A673 (cell line): ENCODE results near the gene FAM227B.

ENCODE experiments used
- EZH2 ChIP-seq: fragments of 200-600 bp; sonication (generic); IDR thresholded peaks from 2 replicates; pipeline ENCODE4 v1.6.1; 2017; ENCODE audit warnings: borderline replicate concordance, low read depth, mild to moderate bottlenecking, mixed read lengths, antibody characterized with exemption, low read length; ENCODE audit not compliant: poor library complexity, severe bottlenecking
- TF ChIP-seq, protein P1 (sequence below): fragments of 300-800, 200-600 bp; sonication (generic); conservative IDR thresholded peaks from 2 replicates; pipeline ENCODE4 v1.5.1; 2017; ENCODE audit warnings: low read depth, mild to moderate bottlenecking, antibody characterized with exemption, low read length, moderate library complexity, mixed read lengths

DNA sequence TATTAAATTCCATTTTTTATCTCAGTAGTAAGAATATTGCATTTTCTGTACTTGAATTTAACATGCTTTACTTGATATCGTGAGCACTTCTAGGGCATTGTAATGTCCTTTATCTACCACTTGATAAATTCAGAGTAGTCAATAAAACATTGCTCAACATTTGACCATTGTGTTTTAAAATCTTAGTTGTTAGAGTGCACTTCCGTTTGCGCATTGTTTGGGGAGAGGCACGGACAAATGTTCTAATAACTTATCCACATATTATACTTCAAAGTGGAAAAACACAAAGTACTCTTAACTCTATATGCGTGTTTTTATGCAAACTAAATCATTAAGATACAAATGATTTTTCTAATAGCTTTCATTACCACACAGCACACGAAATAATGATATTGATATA is 419 bp downstream of the FAM227B start:
- TF ChIP-seq, protein P1, sequence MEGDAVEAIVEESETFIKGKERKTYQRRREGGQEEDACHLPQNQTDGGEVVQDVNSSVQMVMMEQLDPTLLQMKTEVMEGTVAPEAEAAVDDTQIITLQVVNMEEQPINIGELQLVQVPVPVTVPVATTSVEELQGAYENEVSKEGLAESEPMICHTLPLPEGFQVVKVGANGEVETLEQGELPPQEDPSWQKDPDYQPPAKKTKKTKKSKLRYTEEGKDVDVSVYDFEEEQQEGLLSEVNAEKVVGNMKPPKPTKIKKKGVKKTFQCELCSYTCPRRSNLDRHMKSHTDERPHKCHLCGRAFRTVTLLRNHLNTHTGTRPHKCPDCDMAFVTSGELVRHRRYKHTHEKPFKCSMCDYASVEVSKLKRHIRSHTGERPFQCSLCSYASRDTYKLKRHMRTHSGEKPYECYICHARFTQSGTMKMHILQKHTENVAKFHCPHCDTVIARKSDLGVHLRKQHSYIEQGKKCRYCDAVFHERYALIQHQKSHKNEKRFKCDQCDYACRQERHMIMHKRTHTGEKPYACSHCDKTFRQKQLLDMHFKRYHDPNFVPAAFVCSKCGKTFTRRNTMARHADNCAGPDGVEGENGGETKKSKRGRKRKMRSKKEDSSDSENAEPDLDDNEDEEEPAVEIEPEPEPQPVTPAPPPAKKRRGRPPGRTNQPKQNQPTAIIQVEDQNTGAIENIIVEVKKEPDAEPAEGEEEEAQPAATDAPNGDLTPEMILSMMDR = no peak
- TF ChIP-seq EZH2 = no peak
